Measurements from ENCODE around the gene TRIM74. TPM values are rescaled to one million over a fixed set of nuclear protein-coding genes. Genes with fewer than 3 reads are reported as not detected.
A peak's percentile ranks its signal among the peaks of the same experiment; 100 is the strongest.
"Not testable (repeated sequence)": the region's sequence is repeated elsewhere in the genome, so short reads cannot be mapped to it uniquely, and the experiment has no call there.

Gene TRIM74
- total RNA-seq, 1 donor = not detected

GRCh38 chr7:72914756-72915525 is 54.3 kb downstream of the TRIM74 start:
- Histone ChIP-seq H3K79me2 (ENCODE audit: insufficient read depth, low read length) (peaks cover 36% of the 10 kb centered on the region), H3K27ac (ENCODE audit: low read depth, low read length) (peak overlapping the region; percentile 41)
- H3K36me3 ChIP-seq (ENCODE audit: insufficient read depth, low read length); H3K4me3 ChIP-seq (ENCODE audit: insufficient read depth, low read length); H4K20me1 ChIP-seq (ENCODE audit: insufficient read depth, low read length); H3K27me3 ChIP-seq (ENCODE audit: insufficient read depth, low read length); H3K9me3 ChIP-seq (ENCODE audit: low read depth, low read length); H2AFZ ChIP-seq (ENCODE audit: low read length); H3K4me1 ChIP-seq (ENCODE audit: insufficient read depth, low read length); H3K4me2 ChIP-seq (ENCODE audit: insufficient read depth, low read length): not testable (repeated sequence)
- peak; percentile 42 for DNase-seq (ENCODE audit: insufficient read length, low spot score, missing footprints)
- peak; percentile 73 for TF ChIP-seq CTCF (IDR thresholded peaks at IDR 0.05; ENCODE audit: extremely low read depth, low read depth, low read length)

DNA sequence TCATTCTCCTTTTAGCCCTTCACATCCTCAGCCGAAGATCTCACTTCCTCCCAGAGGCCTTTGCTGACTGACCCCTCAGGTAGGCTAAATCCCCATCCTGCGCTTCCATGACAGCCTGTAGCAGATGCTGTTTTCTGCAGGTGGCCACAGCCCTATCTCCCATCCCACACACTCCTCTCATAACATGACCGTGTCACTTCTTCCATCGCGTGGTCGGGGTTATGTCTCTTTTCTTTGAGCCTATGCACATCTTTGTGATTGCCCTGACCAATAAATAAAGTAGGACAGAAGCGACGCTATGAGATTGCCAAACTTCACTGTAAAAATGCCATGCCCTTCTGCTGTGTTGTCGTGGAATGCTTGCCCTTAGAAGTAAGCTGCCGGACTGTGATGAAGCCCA is 55.5 kb downstream of the TRIM74 start:
- H3K9me3 ChIP-seq (ENCODE audit: low read depth, low read length); H4K20me1 ChIP-seq (ENCODE audit: insufficient read depth, low read length); H3K4me1 ChIP-seq (ENCODE audit: insufficient read depth, low read length); H2AFZ ChIP-seq (ENCODE audit: low read length); H3K4me2 ChIP-seq (ENCODE audit: insufficient read depth, low read length); H3K27ac ChIP-seq (ENCODE audit: low read depth, low read length); DNase-seq (ENCODE audit: insufficient read length, low spot score, missing footprints); H3K27me3 ChIP-seq (ENCODE audit: insufficient read depth, low read length); H3K36me3 ChIP-seq (ENCODE audit: insufficient read depth, low read length); H3K4me3 ChIP-seq (ENCODE audit: insufficient read depth, low read length): not testable (repeated sequence)
- peaks cover 37% of the 10 kb centered on the region for H3K79me2 ChIP-seq (ENCODE audit: insufficient read depth, low read length)

DNA sequence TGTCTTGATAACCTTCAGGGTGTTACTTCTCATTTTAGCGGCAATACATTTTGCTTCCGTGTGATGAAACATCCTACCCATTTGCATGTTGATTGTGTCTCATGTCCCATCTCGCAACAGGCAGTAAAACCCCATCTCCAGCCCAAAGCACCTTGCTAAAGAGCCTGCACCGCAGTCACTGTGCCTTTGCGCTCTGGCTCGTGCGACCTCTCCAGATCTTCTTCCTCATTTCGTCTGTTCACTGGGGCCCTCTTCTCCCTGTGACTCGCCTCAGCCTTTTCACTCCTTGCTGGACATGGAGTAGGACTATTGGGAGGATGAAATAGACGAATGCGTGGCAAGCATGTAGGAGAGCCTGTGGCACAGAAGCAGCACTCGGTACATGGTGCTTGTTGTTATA is 57.9 kb downstream of the TRIM74 start:
- H3K79me2 ChIP-seq (ENCODE audit: insufficient read depth, low read length) = peaks cover 36% of the 10 kb centered on the region
- not testable (repeated sequence) for DNase-seq (ENCODE audit: insufficient read length, low spot score, missing footprints); H3K27ac ChIP-seq (ENCODE audit: low read depth, low read length); H3K4me2 ChIP-seq (ENCODE audit: insufficient read depth, low read length); H4K20me1 ChIP-seq (ENCODE audit: insufficient read depth, low read length); H2AFZ ChIP-seq (ENCODE audit: low read length); H3K4me3 ChIP-seq (ENCODE audit: insufficient read depth, low read length); H3K27me3 ChIP-seq (ENCODE audit: insufficient read depth, low read length); H3K9me3 ChIP-seq (ENCODE audit: low read depth, low read length); H3K36me3 ChIP-seq (ENCODE audit: insufficient read depth, low read length); H3K4me1 ChIP-seq (ENCODE audit: insufficient read depth, low read length)

Small RNAs within 50 kb of the gene (small RNA-seq; reads per million reads assigned to genes)
- gene RF00019 = not detected

Other genes with a start within 250 kb of the TRIM74 start
- 2.1 and 2.2 TPM in 2 replicates for gene TYW1B, start 141.3 kb downstream of the TRIM74 start, total RNA-seq
- 5.6 and 6.5 TPM in 2 replicates for gene POM121, start 44.4 kb downstream of the TRIM74 start, total RNA-seq
- not detected in 2 replicates for gene SPDYE8, start 60.3 kb upstream of the TRIM74 start, total RNA-seq
- gene SPDYE11, start 88.4 kb upstream of the TRIM74 start, total RNA-seq = not detected in 2 replicates
- not detected in 2 replicates for gene SPDYE9, start 116.6 kb upstream of the TRIM74 start, total RNA-seq